Stomach (tissue), 4 donors: ENCODE data around the gene DESI1.

Experiments used
- CTCF ChIP-seq, 7 experiments: fragments of 450-650 bp in 4 of 7; fragments of 200-600 bp in 3 of 7; sonication (generic) in 3 of 7; IDR thresholded peaks; one replicate each; pipeline ENCODE4 v1.5.1; 2016 to 2019; ENCODE audit warnings: antibody characterized with exemption in 7 of 7, control low read depth in 2 of 7, mild to moderate bottlenecking in 1 of 7
- POLR2A ChIP-seq, 4 donors: fragments of 450-650 bp; IDR thresholded peaks; one replicate each; pipeline ENCODE4 v1.6.1; 2016; ENCODE audit warnings: antibody characterized with exemption in 4 of 4, control low read depth in 2 of 4, mild to moderate bottlenecking in 1 of 4, moderate library complexity in 1 of 4
- POLR2AphosphoS5 ChIP-seq, 3 donors: sonication (generic); formaldehyde crosslinking; IDR thresholded peaks; one replicate each; pipeline ENCODE4 v1.6.1; 2016; ENCODE audit warnings: antibody characterized with exemption in 3 of 3

GRCh38 chr22:41557401-41558240 is 63.2 kb downstream of the DESI1 start:
- no peak for TF ChIP-seq CTCF (IDR thresholded peaks at IDR 0.05)
- TF ChIP-seq POLR2A (IDR thresholded peaks at IDR 0.05), result no peak
- TF ChIP-seq POLR2AphosphoS5 (IDR thresholded peaks at IDR 0.05), result peak in 1 of 3 donors; percentile 42
